ENCODE data around the gene KCNK5. TPM values are rescaled to one million over a fixed set of nuclear protein-coding genes. Genes with fewer than 3 reads are reported as not detected.

Gene KCNK5
- polyA plus RNA-seq, 1 experiment, result not detected

- Histone ChIP-seq H3K27me3 (ENCODE audit: control insufficient read depth, insufficient read depth, low read length) (no peaks in the 10 kb centered on the region), H3K9me3 (ENCODE audit: control insufficient read depth, insufficient read depth, low read length) (no peaks in the 10 kb centered on the region), H3K27ac (ENCODE audit: low read depth, low read length) (no peak overlapping the region), H3K4me3 (ENCODE audit: low read depth, low read length) (no peak overlapping the region)
- no peak for TF ChIP-seq CTCF (IDR thresholded peaks at IDR 0.05; ENCODE audit: low read depth, low read length)
- DNase-seq (ENCODE audit: low read depth, low spot score), result no peak
- CTCF ChIA-PET, result no interaction called here
- POLR2A ChIA-PET, result no interaction called here
Observed at GRCh38 chr6:39208223-39208739, 21.0 kb downstream of the KCNK5 start.

GRCh38 chr6:39207416-39208222 lies 21.7 kb downstream of the KCNK5 start:
- DNase-seq (ENCODE audit: low read depth, low spot score), result no peak
- no peaks in the 10 kb centered on the region for H3K9me3 ChIP-seq (ENCODE audit: control insufficient read depth, insufficient read depth, low read length)
- POLR2A ChIA-PET, result no interaction called here
- H3K27ac ChIP-seq (ENCODE audit: low read depth, low read length), result no peak overlapping the region
- H3K27me3 ChIP-seq (ENCODE audit: control insufficient read depth, insufficient read depth, low read length), result no peaks in the 10 kb centered on the region
- no peak for TF ChIP-seq CTCF (IDR thresholded peaks at IDR 0.05; ENCODE audit: low read depth, low read length)
- CTCF ChIA-PET, result no interaction called here
- no peak overlapping the region for H3K4me3 ChIP-seq (ENCODE audit: low read depth, low read length)

GRCh38 chr6:39206250-39206721 lies 23.0 kb downstream of the KCNK5 start:
- no peak for DNase-seq (ENCODE audit: low read depth, low spot score)
- H3K27ac ChIP-seq (ENCODE audit: low read depth, low read length), result no peak overlapping the region
- no peaks in the 10 kb centered on the region for H3K27me3 ChIP-seq (ENCODE audit: control insufficient read depth, insufficient read depth, low read length)
- CTCF ChIA-PET, result no interaction called here
- H3K9me3 ChIP-seq (ENCODE audit: control insufficient read depth, insufficient read depth, low read length), result no peaks in the 10 kb centered on the region
- H3K4me3 ChIP-seq (ENCODE audit: low read depth, low read length), result no peak overlapping the region
- POLR2A ChIA-PET, result no interaction called here
- TF ChIP-seq CTCF (IDR thresholded peaks at IDR 0.05; ENCODE audit: low read depth, low read length), result no peak

GRCh38 chr6:39204646-39205244 lies 24.5 kb downstream of the KCNK5 start:
- DNase-seq (ENCODE audit: low read depth, low spot score), result no peak
- H3K4me3 ChIP-seq (ENCODE audit: low read depth, low read length), result no peak overlapping the region
- ChIA-PET POLR2A (no interaction called here), CTCF (no interaction called here)
- no peaks in the 10 kb centered on the region for H3K9me3 ChIP-seq (ENCODE audit: control insufficient read depth, insufficient read depth, low read length)
- TF ChIP-seq CTCF (IDR thresholded peaks at IDR 0.05; ENCODE audit: low read depth, low read length), result no peak
- no peak overlapping the region for H3K27ac ChIP-seq (ENCODE audit: low read depth, low read length)
- H3K27me3 ChIP-seq (ENCODE audit: control insufficient read depth, insufficient read depth, low read length), result no peaks in the 10 kb centered on the region

- no peak overlapping the region for H3K4me3 ChIP-seq (ENCODE audit: low read depth, low read length)
- no peak for TF ChIP-seq CTCF (IDR thresholded peaks at IDR 0.05; ENCODE audit: low read depth, low read length)
Observed at GRCh38 chr6:39204160-39204495, 25.1 kb downstream of the KCNK5 start.

More at GRCh38 chr6:39204160-39204495, 25.1 kb downstream of the KCNK5 start:
- Histone ChIP-seq H3K27me3 (ENCODE audit: control insufficient read depth, insufficient read depth, low read length) (no peaks in the 10 kb centered on the region), H3K27ac (ENCODE audit: low read depth, low read length) (no peak overlapping the region), H3K9me3 (ENCODE audit: control insufficient read depth, insufficient read depth, low read length) (no peaks in the 10 kb centered on the region)
- ChIA-PET POLR2A (no interaction called here), CTCF (interaction anchor here (0.6 kb wide), 1 partner anchor 45 kb away, joined by 3 read pairs; no protein-coding TSS in a partner anchor)
- DNase-seq (ENCODE audit: low read depth, low spot score), result no peak

Measured in AG04450 (cell line).